GM12878 (cell line): Measurements from ENCODE around the gene FUS. TPM values are rescaled to one million over a fixed set of nuclear protein-coding genes. Genes with fewer than 3 reads are reported as not detected.

Experiments
- ATAC-seq: fragments of 200-7000 bp; cut with Tn5 transposase; 3 replicates; pipeline ENCODE4 v1.9.1; 2020; ENCODE audit warnings: mild to moderate bottlenecking, moderate library complexity
- BruUV-seq: library from RNA; stranded (reverse); fragments of 400-500 nt; replicated peaks from 2 replicates; lab custom pipeline; 2021; lab: Mats Ljungman, UMichigan
- CTCF ChIA-PET: fragments of 300-600 bp; sonication (Branson Sonifier 250); formaldehyde crosslinking; extraction: SDS; loops from one replicate; lab custom pipeline; 2021; ENCODE audit warnings: inconsistent platforms; lab: Yijun Ruan, JAX
- POLR2A ChIA-PET: fragments of 350-600 bp; formaldehyde crosslinking; extraction: SDS; loops from one replicate; lab custom pipeline; 2021; ENCODE audit warnings: inconsistent platforms; lab: Charles Lee
- RAD21 ChIA-PET: fragments of 300-600 bp; sonication (Branson Sonifier 250); formaldehyde crosslinking; loops from one replicate; lab custom pipeline; 2023; ENCODE audit warnings: antibody characterized with exemption; ENCODE audit not compliant: unreplicated experiment; lab: Charles Lee
- SMC1A ChIA-PET: fragments of 300-600 bp; sonication (Branson Sonifier 250); formaldehyde crosslinking; loops from one replicate; lab custom pipeline; 2023; ENCODE audit not compliant: unreplicated experiment, uncharacterized antibody; lab: Charles Lee
- DNase-seq: peaks from one replicate; pipeline ENCODE4 v3.0.0-alpha.2; 2011; ENCODE audit warnings: low read depth, low spot score
- FAIRE-seq: peaks from 3 replicates; lab custom pipeline; 2011; peaks lifted over from hg19 to GRCh38; lab: Jason Lieb, UNC
- H2AFZ ChIP-seq: 2 replicates; pipeline ENCODE4 v1.6.0; 2011; ENCODE audit warnings: low read depth, low read length, control low read depth; ENCODE audit not compliant: control insufficient read depth
- H3K27ac ChIP-seq: 2 replicates; pipeline ENCODE4 v1.5.1; 2011; ENCODE audit warnings: control low read depth; ENCODE audit not compliant: control insufficient read depth, insufficient read depth
- H3K27me3 ChIP-seq, 2 experiments: replicated peaks in 1 of 2; 2 replicates each; pipeline versions ENCODE4 v1.6.0 to v1.6.1; 2011; ENCODE audit warnings: low read length in 1 of 2; ENCODE audit not compliant: control insufficient read depth in 2 of 2, insufficient read depth in 2 of 2
- H3K36me3 ChIP-seq, 2 experiments: 2 replicates each; pipeline ENCODE4 v1.5.1; 2011; ENCODE audit warnings: low read length in 1 of 2; ENCODE audit not compliant: control insufficient read depth in 2 of 2, insufficient read depth in 2 of 2
- H3K4me1 ChIP-seq: 2 replicates; pipeline ENCODE4 v1.6.1; 2011; ENCODE audit warnings: mild to moderate bottlenecking, low read length, moderate library complexity, mixed read lengths; ENCODE audit not compliant: control insufficient read depth, insufficient read depth
- H3K4me2 ChIP-seq: 2 replicates; pipeline ENCODE4 v1.6.0; 2011; ENCODE audit warnings: control low read depth; ENCODE audit not compliant: control insufficient read depth, insufficient read depth
- H3K4me3 ChIP-seq: fragments of 200-600 bp; sonication (generic); 2 replicates; pipeline ENCODE4 v1.5.1; 2016
- H3K79me2 ChIP-seq: 2 replicates; pipeline ENCODE4 v1.6.0; 2011; ENCODE audit warnings: low read length; ENCODE audit not compliant: control insufficient read depth, insufficient read depth
- H3K9ac ChIP-seq: 2 replicates; pipeline ENCODE4 v1.8.0; 2011; ENCODE audit warnings: low read length, control low read depth, mixed read lengths; ENCODE audit not compliant: control insufficient read depth, insufficient read depth
- H3K9me3 ChIP-seq: replicated peaks from 3 replicates; pipeline ENCODE4 v1.5.1; 2011; ENCODE audit warnings: mild to moderate bottlenecking, low read length; ENCODE audit not compliant: control insufficient read depth, insufficient read depth
- H4K20me1 ChIP-seq: 2 replicates; pipeline ENCODE4 v1.6.0; 2011; ENCODE audit not compliant: control insufficient read depth, insufficient read depth
- CBX3 ChIP-seq: fragments of 200-600 bp; sonication (generic); IDR thresholded peaks from 2 replicates; pipeline ENCODE4 v1.6.1; 2016; ENCODE audit warnings: low read depth, borderline replicate concordance
- FOXK2 ChIP-seq: fragments of 450-650 bp; IDR thresholded peaks from 2 replicates; pipeline ENCODE4 v1.6.1; 2017; ENCODE audit warnings: mild to moderate bottlenecking, moderate library complexity
- LARP7 ChIP-seq: fragments of 450-650 bp; IDR thresholded peaks from 2 replicates; pipeline ENCODE4 v1.6.1; 2017; ENCODE audit warnings: mild to moderate bottlenecking
- NBN ChIP-seq: fragments of 450-650 bp; IDR thresholded peaks from 2 replicates; pipeline ENCODE4 v1.6.1; 2016
- POLR2A ChIP-seq: IDR thresholded peaks from 2 replicates; pipeline ENCODE4 v1.6.1; 2011; ENCODE audit warnings: low read depth, mild to moderate bottlenecking, low read length
- STAT1 ChIP-seq: fragments of 450-650 bp; conservative IDR thresholded peaks from 2 replicates; pipeline ENCODE4 v1.6.1; 2014; ENCODE audit warnings: antibody characterized with exemption, mild to moderate bottlenecking
- TCF12 ChIP-seq: IDR thresholded peaks from 2 replicates; pipeline ENCODE4 v1.6.1; 2011; ENCODE audit warnings: low read depth, mild to moderate bottlenecking, low read length
- WGBS: methylation state at CpG from one replicate; pipeline ENCODE4 v1.1.6; 2016; ENCODE audit warnings: low lambda C conversion rate; ENCODE audit not compliant: insufficient replicate concordance, insufficient coverage; ENCODE audit errors: missing lambda C conversion rate; 5-methylcytosine and 5-hydroxymethylcytosine counted together
- in situ Hi-C: fragments of 300-500 bp; cut with MboI; formaldehyde crosslinking; loops from 9 replicates; pipeline ENCODE4 v1.14.3; 2018; ENCODE audit warnings: mixed read lengths
- intact Hi-C: fragments of 100-400 bp; cut with micrococcal nuclease; formaldehyde crosslinking; loops from one replicate; pipeline ENCODE4 v1.14.2; 2022; ENCODE audit not compliant: unreplicated experiment
- polyA plus RNA-seq, 11 experiments: library from polyadenylated mRNA; depleted of rRNA in 4 of 11; unstranded in 6 of 11; stranded (reverse) in 5 of 11; fragments of >200 nt; fragmentation: Nextera tagmentation in 4 of 11; fragmentation: Illumina TruSeq in 1 of 11; extraction: Ambion mirVana in 4 of 11; extraction: Trizol in 1 of 11; gene quantifications; 1 replicate in 1 of 11; 2 replicates in 10 of 11; pipeline versions ENCODE4 v1.2.1 to v1.2.3, GENCODE V29; 2011 to 2016; ENCODE audit warnings: inconsistent platforms in 2 of 11, missing spikeins in 2 of 11, low read depth in 1 of 11
- total RNA-seq, 4 experiments: library from RNA; depleted of rRNA in 3 of 4; stranded (reverse); fragments of >200 nt in 3 of 4; fragmentation: Illumina TruSeq in 1 of 4; extraction: Trizol in 1 of 4; gene quantifications; 2 replicates each; pipeline versions ENCODE4 v1.2.1 to v1.2.3, GENCODE V29; 2013 to 2021

Gene FUS
- total and polyA plus RNA-seq, 10 of the 15 experiments (the other 5 are each of a cell fraction or from before 2014, with no cell fraction given), result 46.8 to 521 (median 347) TPM

GRCh38 chr16:31131841-31132271, 48.1 kb upstream of the FUS start:
- ATAC-seq (no peak), DNase-seq (no peak), FAIRE-seq (no peak)
- ChIA-PET POLR2A (no interaction called here), CTCF (no interaction called here), RAD21 (no interaction called here), SMC1A (no interaction called here)
- no peak overlapping the region for H2AFZ ChIP-seq
- no peaks in the 10 kb centered on the region for H3K4me1 ChIP-seq
- H3K4me2 ChIP-seq, result no peak overlapping the region
- no peak overlapping the region for H3K27ac ChIP-seq
- BruUV-seq, result no TSS peak
- intact Hi-C loops (no loop called here), in situ Hi-C loops (no loop called here)
- no peaks in the 10 kb centered on the region for H3K79me2 ChIP-seq
- no peaks in the 10 kb centered on the region for H3K9me3 ChIP-seq
- H3K36me3 ChIP-seq, result no peaks in the 10 kb centered on the region; a peak in 2 of 4 replicates
- H3K27me3 ChIP-seq, result no peaks in the 10 kb centered on the region
- no peaks in the 10 kb centered on the region for H4K20me1 ChIP-seq
- no peak overlapping the region for H3K9ac ChIP-seq
- no peak overlapping the region for H3K4me3 ChIP-seq
- TF ChIP-seq CBX3 (no peak), TCF12 (no peak), NBN (no peak), STAT1 (no peak), LARP7 (no peak)
- WGBS, result 78% methylated on average over 5 of the region's 5 CpGs

- Histone ChIP-seq H3K4me2 (no peak overlapping the region), H3K27me3 (no peaks in the 10 kb centered on the region), H3K4me3 (no peak overlapping the region)
- TF ChIP-seq POLR2A (peak; percentile 34; the same call in 1 of the 2 replicates), FOXK2 (no peak)
- TF ChIP-seq, all 136 proteins: peak for 1
- no peak for FAIRE-seq
- intact Hi-C loops, result no loop called here
- WGBS, result 77% methylated on average over 18 of the region's 20 CpGs
- Histone ChIP-seq H3K27ac (no peak overlapping the region), H3K36me3 (no peaks in the 10 kb centered on the region; a peak in 2 of 4 replicates), H3K4me1 (no peaks in the 10 kb centered on the region), H3K9ac (no peak overlapping the region), H4K20me1 (no peaks in the 10 kb centered on the region), H2AFZ (no peak overlapping the region), H3K9me3 (no peaks in the 10 kb centered on the region), H3K79me2 (no peaks in the 10 kb centered on the region)
- ChIA-PET RAD21 (no interaction called here), SMC1A (no interaction called here), POLR2A (no interaction called here), CTCF (no interaction called here)
- BruUV-seq, result no TSS peak
- no peak for ATAC-seq
- in situ Hi-C loops, result no loop called here
- DNase-seq, result no peak
These were observed 47.5 kb upstream of the FUS start for GRCh38 chr16:31132303-31132979.
